SK-N-SH (cell line): Measurements from ENCODE around the gene UBE2D3. TPM values are rescaled to one million over a fixed set of nuclear protein-coding genes. Genes with fewer than 3 reads are reported as not detected.

Experiments
- CTCF ChIA-PET: fragments of 300-600, 350-600 bp; formaldehyde crosslinking; extraction: SDS; loops from one replicate; lab custom pipeline; 2021; lab: Yijun Ruan, JAX
- POLR2A ChIA-PET: fragments of 350-600 bp; sonication (Branson Sonifier 250); formaldehyde crosslinking; extraction: SDS; loops from one replicate; lab custom pipeline; 2020; ENCODE audit warnings: antibody characterized with exemption, inconsistent platforms; lab: Yijun Ruan, JAX
- DNase-seq: peaks from one replicate; pipeline ENCODE4 v3.0.0; 2012
- H2AFZ ChIP-seq: fragments of 200-600 bp; sonication (generic); 2 replicates; pipeline ENCODE4 v1.8.1; 2016; ENCODE audit warnings: antibody characterized with exemption, mild to moderate bottlenecking, low read depth
- H3F3A ChIP-seq: fragments of 200-600 bp; sonication (generic); replicated peaks from 2 replicates; pipeline ENCODE3; 2016; ENCODE audit warnings: antibody characterized with exemption, mild to moderate bottlenecking; ENCODE audit not compliant: insufficient read depth
- H3K27ac ChIP-seq, 2 experiments: fragments of 200-500 bp in 1 of 2; fragments of 200-600 bp in 1 of 2; sonication (Bioruptor generic) in 1 of 2; sonication (generic), shearing (Covaris generic) in 1 of 2; 2 replicates each; pipeline versions ENCODE4 v1.5.1 to v1.6.1; 2014 to 2016; ENCODE audit warnings: low read depth in 2 of 2, inconsistent platforms in 1 of 2, low read length in 1 of 2, mild to moderate bottlenecking in 1 of 2, mixed read lengths in 1 of 2
- H3K27me3 ChIP-seq: fragments of 200-600 bp; sonication (generic), shearing (Covaris generic); 2 replicates; pipeline ENCODE4 v1.6.1; 2016; ENCODE audit warnings: mixed run types; ENCODE audit not compliant: insufficient read depth
- H3K36me3 ChIP-seq, 2 experiments: fragments of 200-500 bp in 1 of 2; fragments of 200-600 bp in 1 of 2; sonication (Bioruptor generic) in 1 of 2; sonication (generic) in 1 of 2; replicated peaks in 1 of 2; 2 replicates each; pipeline versions ENCODE3 to v1.5.1; 2014 to 2016; ENCODE audit warnings: low read length in 1 of 2, mild to moderate bottlenecking in 1 of 2; ENCODE audit not compliant: insufficient read depth in 2 of 2, control insufficient read depth in 1 of 2
- H3K4me1 ChIP-seq, 2 experiments: fragments of 200-500 bp in 1 of 2; fragments of 200-600 bp in 1 of 2; sonication (Bioruptor generic) in 1 of 2; sonication (generic), shearing (Covaris generic) in 1 of 2; 2 replicates each; pipeline versions ENCODE4 v1.5.1 to v1.6.1; 2014 to 2016; ENCODE audit warnings: low read depth in 1 of 2, low read length in 1 of 2, mixed run types in 1 of 2; ENCODE audit not compliant: insufficient read depth in 2 of 2, control insufficient read depth in 1 of 2
- H3K4me2 ChIP-seq: fragments of 200-600 bp; sonication (generic), shearing (Covaris generic); 2 replicates; pipeline ENCODE4 v1.6.1; 2017; ENCODE audit warnings: mixed run types
- H3K4me3 ChIP-seq, 2 experiments: fragments of 200-500 bp in 1 of 2; fragments of 200-600 bp in 1 of 2; sonication (Bioruptor generic) in 1 of 2; sonication (generic), shearing (Covaris generic) in 1 of 2; 2 replicates each; pipeline versions ENCODE4 v1.5.1 to v1.8.1; 2014 to 2016; ENCODE audit warnings: low read depth in 2 of 2, inconsistent platforms in 1 of 2, low read length in 1 of 2, mild to moderate bottlenecking in 1 of 2, mixed read lengths in 1 of 2, moderate library complexity in 1 of 2
- H3K79me2 ChIP-seq: fragments of 200-600 bp; sonication (generic); 2 replicates; pipeline ENCODE4 v1.8.1; 2017; ENCODE audit warnings: mild to moderate bottlenecking; ENCODE audit not compliant: insufficient read depth
- H3K9ac ChIP-seq: fragments of 200-600 bp; sonication (generic); 2 replicates; pipeline ENCODE4 v1.6.1; 2017; ENCODE audit warnings: mixed run types
- H3K9me2 ChIP-seq: fragments of 200-600 bp; sonication (generic); 2 replicates; pipeline ENCODE4 v1.6.1; 2017; ENCODE audit warnings: mixed run types
- H3K9me3 ChIP-seq: fragments of 200-600 bp; sonication (generic); 2 replicates; pipeline ENCODE4 v1.6.1; 2017; ENCODE audit warnings: mixed run types, mild to moderate bottlenecking, moderate library complexity
- H4K20me1 ChIP-seq: fragments of 200-600 bp; sonication (generic); 2 replicates; pipeline ENCODE4 v1.6.1; 2017; ENCODE audit warnings: mild to moderate bottlenecking, mixed run types; ENCODE audit not compliant: insufficient read depth
- CTCF ChIP-seq: fragments of 200-600 bp; sonication (generic); IDR thresholded peaks from 2 replicates; pipeline ENCODE4 v1.6.1; 2017; ENCODE audit warnings: antibody characterized with exemption, mild to moderate bottlenecking, moderate library complexity
- ELF1 ChIP-seq: IDR thresholded peaks from 2 replicates; pipeline ENCODE4 v1.4.0; 2012
- EP300 ChIP-seq, 2 experiments: IDR thresholded peaks; 2 replicates each; pipeline versions ENCODE4 v1.4.0 to v1.6.1; 2012; ENCODE audit warnings: borderline replicate concordance in 1 of 2, low read depth in 1 of 2, low read length in 1 of 2
- FOXJ3 ChIP-seq: sonication (generic); formaldehyde crosslinking; IDR thresholded peaks from 2 replicates; pipeline ENCODE4 v1.5.1; 2020; ENCODE audit warnings: mild to moderate bottlenecking, missing genetic modification reagents
- FOXM1 ChIP-seq: IDR thresholded peaks from 2 replicates; pipeline ENCODE4 v1.4.0; 2012; ENCODE audit warnings: low read depth, mild to moderate bottlenecking
- IRF3 ChIP-seq: fragments of 150-350 bp; IDR thresholded peaks from 2 replicates; pipeline ENCODE4 v1.6.1; 2016; ENCODE audit warnings: mild to moderate bottlenecking, low read depth, low read length
- JUND ChIP-seq: IDR thresholded peaks from 2 replicates; pipeline ENCODE4 v1.4.0; 2012
- MAX ChIP-seq: IDR thresholded peaks from 2 replicates; pipeline ENCODE4 v1.4.0; 2012; ENCODE audit warnings: low read depth
- MXI1 ChIP-seq: IDR thresholded peaks from 2 replicates; pipeline ENCODE4 v1.6.1; 2012; ENCODE audit warnings: mild to moderate bottlenecking, low read depth, low read length, improper control_type of control experiment
- NFIC ChIP-seq: IDR thresholded peaks from 2 replicates; pipeline ENCODE4 v1.4.0; 2012; ENCODE audit warnings: borderline replicate concordance
- RAD21 ChIP-seq: IDR thresholded peaks from 2 replicates; pipeline ENCODE4 v1.6.1; 2012; ENCODE audit warnings: mild to moderate bottlenecking, low read length
- RCOR1 ChIP-seq: fragments of 150-350 bp; IDR thresholded peaks from 2 replicates; pipeline ENCODE4 v1.6.1; 2017; ENCODE audit warnings: antibody characterized with exemption, low read length
- REST ChIP-seq: IDR thresholded peaks from 2 replicates; pipeline ENCODE4 v1.6.1; 2012; ENCODE audit warnings: mild to moderate bottlenecking, low read depth, low read length, moderate library complexity
- SIN3A ChIP-seq: IDR thresholded peaks from 2 replicates; pipeline ENCODE4 v1.6.1; 2012; ENCODE audit warnings: low read depth, mild to moderate bottlenecking, low read length, moderate library complexity, borderline replicate concordance
- TCF12 ChIP-seq: IDR thresholded peaks from 2 replicates; pipeline ENCODE4 v1.4.0; 2012
- USF1 ChIP-seq: IDR thresholded peaks from 2 replicates; pipeline ENCODE4 v1.4.0; 2012; ENCODE audit warnings: low read depth, borderline replicate concordance
- USF2 ChIP-seq: fragments of 150-350 bp; IDR thresholded peaks from 2 replicates; pipeline ENCODE4 v1.6.1; 2017; ENCODE audit warnings: antibody characterized with exemption, low read length, low read depth, borderline replicate concordance
- WGBS: methylation state at CpG from one replicate; pipeline ENCODE4 v1.1.6; 2017; ENCODE audit warnings: low lambda C conversion rate; 5-methylcytosine and 5-hydroxymethylcytosine counted together
- polyA plus RNA-seq, 3 experiments: library from polyadenylated mRNA; depleted of rRNA; stranded (reverse); fragments of >200 nt; gene quantifications; 2 replicates each; pipeline ENCODE4 v1.2.3, GENCODE V29; 2012

Gene UBE2D3
- polyA plus RNA-seq, 1 of the 3 experiments (the other 2 are of a cell fraction), result 216 TPM

- ChIA-PET POLR2A (interaction anchor here (0.6 to 2.0 kb wide), 2 partner anchors 107 to 329 kb away, joined by 3 to 7 read pairs; partner anchors contain the start of gene CISD2), CTCF (interaction anchor here (1.1 to 1.7 kb wide), 2 partner anchors 141 to 262 kb away, joined by 3 read pairs; no protein-coding TSS in a partner anchor)
- H3F3A ChIP-seq, result no peaks in the 10 kb centered on the region
- H3K79me2 ChIP-seq, result peaks cover 32% of the 10 kb centered on the region; the same call in 1 of the 2 replicates
- H3K4me3 ChIP-seq, result no peak overlapping the region
- no peaks in the 10 kb centered on the region for H3K27me3 ChIP-seq
- no peak overlapping the region for H3K4me2 ChIP-seq
- no peak overlapping the region for H3K9ac ChIP-seq
- no peak for TF ChIP-seq USF1
- TF ChIP-seq MXI1, result no peak
- TF ChIP-seq RCOR1, result no peak
- TF ChIP-seq EP300 (IDR thresholded peaks at IDR 0.05; ENCODE audit: borderline replicate concordance in 1 of 2, low read depth in 1 of 2, low read length in 1 of 2), result no peak
- no peak for TF ChIP-seq SIN3A
- no peaks in the 10 kb centered on the region for H3K9me2 ChIP-seq
- peak overlapping the region; percentile 90; the same call in 1 of the 2 replicates for H2AFZ ChIP-seq
- no peak overlapping the region for H3K27ac ChIP-seq
- no peak for DNase-seq
- H4K20me1 ChIP-seq, result no peaks in the 10 kb centered on the region
- WGBS, result 93% methylated on average over 14 of the region's 14 CpGs
- H3K4me1 ChIP-seq, result peaks cover 0 to 11% of the 10 kb centered on the region in 2 experiments; a peak in 1 of 4 replicates
- no peaks in the 10 kb centered on the region for H3K36me3 ChIP-seq
- H3K9me3 ChIP-seq, result no peaks in the 10 kb centered on the region
These were observed 65.4 kb downstream of the UBE2D3 start for GRCh38 chr4:102761906-102762305.

- WGBS, result 21% methylated on average over 14 of the region's 15 CpGs
- Histone ChIP-seq H3K36me3 (no peaks in the 10 kb centered on the region), H3F3A (no peaks in the 10 kb centered on the region), H3K27ac (peak overlapping the region; percentile 50 to 80; a peak in 3 of 4 replicates), H3K79me2 (peaks cover 34% of the 10 kb centered on the region; the same call in 1 of the 2 replicates), H3K4me2 (peak overlapping the region; percentile 78), H3K4me3 (peak overlapping the region; percentile 92 to 97), H3K9ac (peak overlapping the region; percentile 66), H3K9me2 (no peaks in the 10 kb centered on the region), H3K27me3 (no peaks in the 10 kb centered on the region), H2AFZ (peak overlapping the region; percentile 90), H4K20me1 (no peaks in the 10 kb centered on the region), H3K4me1 (peaks cover 0 to 11% of the 10 kb centered on the region in 2 experiments; a peak in 1 of 4 replicates), H3K9me3 (no peaks in the 10 kb centered on the region)
- CTCF ChIA-PET, result interaction anchor here (1.1 to 1.7 kb wide), 2 partner anchors 140 to 261 kb away, joined by 3 read pairs; no protein-coding TSS in a partner anchor
- no peak for DNase-seq
- POLR2A ChIA-PET, result interaction anchor here (1.2 to 2.0 kb wide), 3 partner anchors 64 to 108 kb away, joined by 6 to 13 read pairs (median 7); partner anchors contain the start of genes CISD2 and UBE2D3
- TF ChIP-seq MXI1, result no peak
- TF ChIP-seq NFIC, result no peak
- no peak for TF ChIP-seq TCF12
- TF ChIP-seq IRF3, result no peak
- no peak for TF ChIP-seq CTCF
- TF ChIP-seq REST, result no peak
- TF ChIP-seq JUND, result no peak
- no peak for TF ChIP-seq FOXJ3
- TF ChIP-seq ELF1, result no peak
- TF ChIP-seq USF1, result no peak
- no peak for TF ChIP-seq USF2
- no peak for TF ChIP-seq MAX
- TF ChIP-seq RAD21, result no peak
- no peak for TF ChIP-seq FOXM1
- TF ChIP-seq EP300 (IDR thresholded peaks at IDR 0.05; ENCODE audit: borderline replicate concordance in 1 of 2, low read depth in 1 of 2, low read length in 1 of 2), result no peak
These were observed 66.1 kb downstream of the UBE2D3 start for GRCh38 chr4:102761296-102761701.
